Endothelial cell of umbilical vein (primary cell): ENCODE data around the gene ARHGEF10L. TPM values are rescaled to one million over a fixed set of nuclear protein-coding genes. Genes with fewer than 3 reads are reported as not detected.

Experiments
- BruUV-seq: library from RNA; stranded (reverse); fragments of 400-500 nt; replicated peaks from 2 replicates; lab custom pipeline; 2021; lab: Mats Ljungman, UMichigan
- CTCF ChIA-PET: fragments of 300-600, 350-600 bp; sonication (Branson Sonifier 250); formaldehyde crosslinking; loops from one replicate; lab custom pipeline; 2021; ENCODE audit warnings: antibody characterized with exemption, inconsistent platforms; lab: Charles Lee
- POLR2A ChIA-PET: fragments of 300-600, 350-600 bp; sonication (Branson Sonifier 250); formaldehyde crosslinking; loops from one replicate; lab custom pipeline; 2021; ENCODE audit warnings: antibody characterized with exemption, inconsistent platforms; lab: Charles Lee
- DNase-seq: peaks from one replicate; pipeline ENCODE4 v3.0.0-alpha.2; 2011; ENCODE audit warnings: low read depth, low spot score
- FAIRE-seq: peaks from 2 replicates; lab custom pipeline; 2011; peaks lifted over from hg19 to GRCh38; lab: Jason Lieb, UNC
- H2AFZ ChIP-seq: 2 replicates; pipeline ENCODE4 v1.6.0; 2012; ENCODE audit warnings: low read depth, low read length, control low read depth, inconsistent platforms
- H3K27ac ChIP-seq: 2 replicates; pipeline ENCODE4 v1.5.1; 2011; ENCODE audit warnings: low read depth, mild to moderate bottlenecking, control low read depth, low read length, moderate library complexity; ENCODE audit not compliant: insufficient read depth
- H3K27me3 ChIP-seq, 2 experiments: 2 replicates each; pipeline versions ENCODE4 v1.6.0 to v1.6.1; 2011; ENCODE audit warnings: low read length in 2 of 2, mixed read lengths in 1 of 2; ENCODE audit not compliant: control insufficient read depth in 2 of 2, insufficient read depth in 2 of 2
- H3K36me3 ChIP-seq, 2 experiments: 2 replicates in 1 of 2; 3 replicates in 1 of 2; pipeline ENCODE4 v1.5.1; 2011; ENCODE audit warnings: low read length in 2 of 2, mild to moderate bottlenecking in 1 of 2, moderate library complexity in 1 of 2; ENCODE audit not compliant: control insufficient read depth in 2 of 2, insufficient read depth in 2 of 2; ENCODE audit errors: extremely low read depth in 1 of 2
- H3K4me1 ChIP-seq: 3 replicates; pipeline ENCODE4 v1.5.1; 2011; ENCODE audit warnings: mild to moderate bottlenecking, low read length; ENCODE audit not compliant: control insufficient read depth, insufficient read depth; ENCODE audit errors: extremely low read depth
- H3K4me2 ChIP-seq: 2 replicates; pipeline ENCODE4 v1.6.1; 2011; ENCODE audit warnings: low read length, control low read depth, mixed read lengths; ENCODE audit not compliant: insufficient read depth
- H3K4me3 ChIP-seq, 3 experiments: fragments of 200-600 bp in 1 of 3; sonication (generic), shearing (Covaris generic) in 1 of 3; replicated peaks in 1 of 3; 2 replicates each; pipeline ENCODE4 v1.5.1; 2011 to 2016; ENCODE audit warnings: control low read depth in 3 of 3, low read length in 3 of 3, mild to moderate bottlenecking in 2 of 3, inconsistent platforms in 1 of 3, low read depth in 1 of 3, moderate library complexity in 1 of 3; ENCODE audit not compliant: insufficient read depth in 1 of 3
- H3K79me2 ChIP-seq: 2 replicates; pipeline ENCODE4 v1.6.0; 2012; ENCODE audit warnings: low read length, inconsistent platforms; ENCODE audit not compliant: control insufficient read depth, insufficient read depth
- H3K9ac ChIP-seq: replicated peaks from 2 replicates; pipeline ENCODE3; 2011; ENCODE audit warnings: low read length, control low read depth; ENCODE audit not compliant: insufficient read depth; ENCODE audit errors: extremely low read depth
- H3K9me1 ChIP-seq: replicated peaks from 3 replicates; pipeline ENCODE4 v1.6.0; 2011; ENCODE audit warnings: mild to moderate bottlenecking, low read length; ENCODE audit not compliant: control insufficient read depth, insufficient read depth; ENCODE audit errors: extremely low read depth
- H3K9me3 ChIP-seq: replicated peaks from 2 replicates; pipeline ENCODE4 v1.5.1; 2012; ENCODE audit warnings: low read length, inconsistent platforms; ENCODE audit not compliant: control insufficient read depth, insufficient read depth
- H4K20me1 ChIP-seq: replicated peaks from 2 replicates; pipeline ENCODE3; 2011; ENCODE audit warnings: mild to moderate bottlenecking, low read length; ENCODE audit not compliant: control insufficient read depth, insufficient read depth; ENCODE audit errors: extremely low read depth
- CTCF ChIP-seq, 2 donors: IDR thresholded peaks; 1 replicate in 1 of 2; 2 replicates in 1 of 2; pipeline ENCODE4 v1.5.1; 2011; ENCODE audit warnings: low read length in 2 of 2, mild to moderate bottlenecking in 2 of 2, moderate library complexity in 2 of 2, control low read depth in 1 of 2, inconsistent platforms in 1 of 2, low read depth in 1 of 2; ENCODE audit not compliant: insufficient read depth in 1 of 2; ENCODE audit errors: extremely low read depth in 1 of 2
- EZH2 ChIP-seq: IDR thresholded peaks from 2 replicates; pipeline ENCODE4 v1.6.1; 2012; ENCODE audit warnings: borderline replicate concordance, low read depth, mild to moderate bottlenecking, moderate library complexity, low read length, inconsistent platforms; ENCODE audit not compliant: severe bottlenecking
- FOS ChIP-seq: IDR thresholded peaks from 2 replicates; pipeline ENCODE4 v1.6.1; 2011; ENCODE audit warnings: mild to moderate bottlenecking, low read length, moderate library complexity, borderline replicate concordance; ENCODE audit not compliant: insufficient read depth
- GATA2 ChIP-seq: IDR thresholded peaks from 2 replicates; pipeline ENCODE4 v1.7.0; 2011; ENCODE audit warnings: low read depth, mild to moderate bottlenecking, moderate library complexity, mixed read lengths, low read length; ENCODE audit not compliant: insufficient read length, insufficient read depth
- JUN ChIP-seq: IDR thresholded peaks from 2 replicates; pipeline ENCODE4 v1.6.1; 2011; ENCODE audit warnings: borderline replicate concordance, low read depth; ENCODE audit not compliant: insufficient read length, insufficient read depth
- MAX ChIP-seq: IDR thresholded peaks from 2 replicates; pipeline ENCODE4 v1.6.1; 2011; ENCODE audit not compliant: insufficient read depth, insufficient read length
- MYC ChIP-seq: IDR thresholded peaks from one replicate; pipeline ENCODE4 v1.6.1; 2011; ENCODE audit warnings: mild to moderate bottlenecking, low read depth, low read length
- POLR2A ChIP-seq: IDR thresholded peaks from 2 replicates; pipeline ENCODE4 v1.6.1; 2012; ENCODE audit warnings: low read depth, mild to moderate bottlenecking, control low read depth, low read length
- POLR2AphosphoS5 ChIP-seq: IDR thresholded peaks from 2 replicates; pipeline ENCODE4 v1.6.1; 2012; ENCODE audit warnings: low read depth, mild to moderate bottlenecking, control low read depth, low read length, moderate library complexity; ENCODE audit not compliant: insufficient read depth
- dilution Hi-C: fragments of 300-500 bp; cut with MboI; formaldehyde crosslinking; loops from one replicate; pipeline ENCODE4 v1.15.0; 2019; ENCODE audit warnings: low sequenced_read_pairs; ENCODE audit not compliant: extremely low pct_ligation_motif_present
- intact Hi-C: fragments of 100-400 bp; cut with micrococcal nuclease; formaldehyde crosslinking; loops from one replicate; pipeline ENCODE4 v1.10.0; 2022
- polyA plus RNA-seq, 4 experiments: library from polyadenylated mRNA; depleted of rRNA in 3 of 4; stranded (reverse) in 3 of 4; unstranded in 1 of 4; fragments of >200 nt; gene quantifications; 2 replicates each; pipeline versions ENCODE4 v1.2.1 to v1.2.3, GENCODE V29; 2011 to 2012; ENCODE audit warnings: missing spikeins in 1 of 4
- total RNA-seq: library from RNA; stranded (reverse); gene quantifications from 2 replicates; pipeline ENCODE4 v1.2.3, GENCODE V29; 2021

The ARHGEF10L gene
- total and polyA plus RNA-seq, 2 donors (not counting 3 experiments of a cell fraction or from before 2014, with no cell fraction given), result 1.9 to 5.2 TPM

DNA sequence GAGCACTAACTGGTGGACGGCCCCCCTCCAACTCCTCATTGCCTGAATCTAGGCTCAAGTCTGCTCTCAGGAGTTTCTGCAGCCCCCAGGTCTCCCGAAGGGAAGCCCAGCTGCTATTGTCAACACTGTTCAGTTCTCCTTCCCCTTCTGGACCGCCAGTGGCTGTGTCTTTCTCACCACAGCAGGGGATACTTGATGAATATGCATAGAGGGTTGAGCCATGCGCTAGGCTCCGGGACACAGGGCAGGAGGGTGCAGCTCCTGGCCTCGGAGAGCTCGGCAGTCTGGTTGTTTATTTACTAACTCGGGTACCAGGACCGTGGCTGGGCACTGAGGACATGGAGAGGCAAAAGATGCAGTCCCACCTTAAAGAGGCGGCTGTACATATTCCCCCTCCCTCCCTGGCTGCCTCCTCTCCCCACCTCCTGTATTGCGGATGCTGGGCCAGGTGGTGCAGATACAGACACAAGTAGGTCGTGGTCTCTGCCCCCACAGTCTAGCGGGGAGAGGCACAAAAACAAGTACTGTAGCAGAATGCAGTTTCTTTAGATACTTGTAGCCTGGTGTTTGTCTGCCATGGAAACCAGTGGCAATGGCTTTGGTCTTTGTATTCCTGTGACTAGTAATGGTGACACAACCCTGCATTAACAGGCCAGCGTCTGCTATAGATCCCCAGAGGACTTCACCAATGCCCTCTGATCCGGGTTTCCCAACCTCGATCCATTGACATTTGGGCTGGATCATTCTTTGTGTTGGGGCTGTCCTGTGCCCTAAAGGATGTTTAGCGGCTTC lies 26.2 kb downstream of the ARHGEF10L start:
- TF ChIP-seq POLR2AphosphoS5 (no peak), EZH2 (no peak), MAX (no peak), GATA2 (no peak), MYC (no peak), JUN (no peak), FOS (no peak), CTCF (IDR thresholded peaks at IDR 0.05; ENCODE audit: extremely low read depth in 1 of 2, insufficient read depth in 1 of 2, low read depth in 1 of 2, low read length in 2 of 2) (no peak), POLR2A (no peak)
- H3K9me3 ChIP-seq, result no peaks in the 10 kb centered on the region
- POLR2A ChIA-PET, result no interaction called here
- H3K4me1 ChIP-seq, result no peaks in the 10 kb centered on the region
- H3K27ac ChIP-seq, result no peak overlapping the region
- no peaks in the 10 kb centered on the region for H3K9me1 ChIP-seq
- no peak overlapping the region for H3K4me2 ChIP-seq
- no peaks in the 10 kb centered on the region for H3K36me3 ChIP-seq
- no peak overlapping the region for H3K9ac ChIP-seq
- dilution Hi-C loops, result no loop called here
- intact Hi-C loops, result no loop called here
- no TSS peak for BruUV-seq
- DNase-seq (no peak), FAIRE-seq (no peak)
- H4K20me1 ChIP-seq, result no peaks in the 10 kb centered on the region
- H3K27me3 ChIP-seq, result no peaks in the 10 kb centered on the region
- H2AFZ ChIP-seq, result no peak overlapping the region
- no peak overlapping the region for H3K4me3 ChIP-seq
- CTCF ChIA-PET, result no interaction called here
- H3K79me2 ChIP-seq, result no peaks in the 10 kb centered on the region
